GM21576 (cell line): ENCODE measurements around the gene SPTBN1.
A peak's percentile ranks its signal among the peaks of the same experiment; 100 is the strongest.

ENCODE experiments used
- ATAC-seq: cut with Tn5 transposase; IDR thresholded peaks from one replicate; pipeline ENCODE4 v1.9.1; 2021; ENCODE audit warnings: mild to moderate bottlenecking, moderate library complexity; ENCODE audit not compliant: unreplicated experiment

Gene SPTBN1

GRCh38 chr2:54570321-54570855, 114.3 kb downstream of the SPTBN1 start:
- ATAC-seq, result no peak

- ATAC-seq, result peak; percentile 48
These were observed 115.0 kb downstream of the SPTBN1 start for GRCh38 chr2:54570925-54571694.

- no peak for ATAC-seq
These were observed 116.1 kb downstream of the SPTBN1 start for GRCh38 chr2:54572262-54572635.

GRCh38 chr2:54572636-54573536, 116.8 kb downstream of the SPTBN1 start:
- no peak for ATAC-seq

- ATAC-seq, result no peak
These were observed 117.4 kb downstream of the SPTBN1 start for GRCh38 chr2:54573537-54573919.

- peak; percentile 40 for ATAC-seq
These were observed 118.2 kb downstream of the SPTBN1 start for GRCh38 chr2:54574107-54574859.

- no peak for ATAC-seq
These were observed 118.7 kb downstream of the SPTBN1 start for GRCh38 chr2:54574860-54575247.

- no peak for ATAC-seq
These were observed 119.3 kb downstream of the SPTBN1 start for GRCh38 chr2:54575379-54575888.

- ATAC-seq, result no peak
These were observed 120.9 kb downstream of the SPTBN1 start for GRCh38 chr2:54577035-54577434.

- ATAC-seq, result no peak
These were observed 122.0 kb downstream of the SPTBN1 start for GRCh38 chr2:54577944-54578647.

- no peak for ATAC-seq
These were observed 122.5 kb downstream of the SPTBN1 start for GRCh38 chr2:54578648-54579045.

GRCh38 chr2:54579061-54579681, 123.0 kb downstream of the SPTBN1 start:
- no peak for ATAC-seq

- peak; percentile 81 for ATAC-seq
These were observed 123.8 kb downstream of the SPTBN1 start for GRCh38 chr2:54579682-54580620.

- ATAC-seq, result no peak
These were observed 125.4 kb downstream of the SPTBN1 start for GRCh38 chr2:54581326-54582039.

- ATAC-seq, result no peak
These were observed 126.9 kb downstream of the SPTBN1 start for GRCh38 chr2:54582987-54583386.

- ATAC-seq, result no peak
These were observed 128.5 kb downstream of the SPTBN1 start for GRCh38 chr2:54584598-54584997.

- no peak for ATAC-seq
These were observed 129.1 kb downstream of the SPTBN1 start for GRCh38 chr2:54585136-54585733.

- no peak for ATAC-seq
These were observed 129.9 kb downstream of the SPTBN1 start for GRCh38 chr2:54586062-54586461.
